Lower leg skin (tissue), 3 donors: ENCODE results near the gene XDH.

ENCODE experiments used
- POLR2A ChIP-seq, 2 donors: fragments of 450-650 bp; IDR thresholded peaks; one replicate each; pipeline ENCODE4 v1.6.1; 2016 to 2017; ENCODE audit warnings: antibody characterized with exemption in 2 of 2, mild to moderate bottlenecking in 1 of 2, moderate library complexity in 1 of 2
- TF ChIP-seq, protein P1 (sequence below), 3 donors: fragments of 450-650 bp; IDR thresholded peaks; one replicate each; pipeline ENCODE4 v1.5.1; 2016; ENCODE audit warnings: antibody characterized with exemption in 3 of 3, mild to moderate bottlenecking in 3 of 3, moderate library complexity in 2 of 3

DNA sequence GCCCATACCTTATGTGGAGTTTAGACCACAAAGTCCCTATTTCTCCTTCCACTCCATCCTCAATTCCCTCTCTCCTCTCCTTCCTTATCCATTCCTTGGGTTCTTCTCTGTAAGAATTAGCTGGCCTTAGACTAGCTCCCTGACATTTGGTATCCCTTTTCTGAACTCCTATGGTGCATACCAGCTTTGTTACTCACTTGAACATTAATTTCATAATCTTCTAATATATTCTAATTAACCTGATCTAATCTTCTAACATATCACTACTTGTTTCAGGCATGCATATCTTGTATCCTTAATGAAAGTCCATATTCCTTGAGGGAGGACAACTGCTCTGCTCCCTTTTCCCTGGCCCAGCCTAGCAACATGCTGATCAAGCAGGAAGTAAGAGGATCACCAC, 114.2 kb downstream of the XDH start:
- TF ChIP-seq, protein P1, sequence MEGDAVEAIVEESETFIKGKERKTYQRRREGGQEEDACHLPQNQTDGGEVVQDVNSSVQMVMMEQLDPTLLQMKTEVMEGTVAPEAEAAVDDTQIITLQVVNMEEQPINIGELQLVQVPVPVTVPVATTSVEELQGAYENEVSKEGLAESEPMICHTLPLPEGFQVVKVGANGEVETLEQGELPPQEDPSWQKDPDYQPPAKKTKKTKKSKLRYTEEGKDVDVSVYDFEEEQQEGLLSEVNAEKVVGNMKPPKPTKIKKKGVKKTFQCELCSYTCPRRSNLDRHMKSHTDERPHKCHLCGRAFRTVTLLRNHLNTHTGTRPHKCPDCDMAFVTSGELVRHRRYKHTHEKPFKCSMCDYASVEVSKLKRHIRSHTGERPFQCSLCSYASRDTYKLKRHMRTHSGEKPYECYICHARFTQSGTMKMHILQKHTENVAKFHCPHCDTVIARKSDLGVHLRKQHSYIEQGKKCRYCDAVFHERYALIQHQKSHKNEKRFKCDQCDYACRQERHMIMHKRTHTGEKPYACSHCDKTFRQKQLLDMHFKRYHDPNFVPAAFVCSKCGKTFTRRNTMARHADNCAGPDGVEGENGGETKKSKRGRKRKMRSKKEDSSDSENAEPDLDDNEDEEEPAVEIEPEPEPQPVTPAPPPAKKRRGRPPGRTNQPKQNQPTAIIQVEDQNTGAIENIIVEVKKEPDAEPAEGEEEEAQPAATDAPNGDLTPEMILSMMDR (IDR thresholded peaks at IDR 0.05), result no peak
- TF ChIP-seq POLR2A (IDR thresholded peaks at IDR 0.05), result no peak
